GM19099 (cell line): ENCODE results near the gene CDH22.

Source experiments
- POLR2A ChIP-seq: IDR thresholded peaks from 3 replicates; pipeline ENCODE4 v1.6.1; 2011; ENCODE audit warnings: low read depth; ENCODE audit not compliant: insufficient read length; ENCODE audit errors: extremely low read depth

CDH22 gene

GRCh38 chr20:46302106-46302505 is 6.2 kb downstream of the CDH22 start:
- no peak for TF ChIP-seq POLR2A

GRCh38 chr20:46300281-46300680 is 8.0 kb downstream of the CDH22 start:
- TF ChIP-seq POLR2A, result no peak

GRCh38 chr20:46299078-46299477 is 9.2 kb downstream of the CDH22 start:
- no peak for TF ChIP-seq POLR2A

- no peak for TF ChIP-seq POLR2A
Observed at GRCh38 chr20:46298374-46298773, 9.9 kb downstream of the CDH22 start.

- no peak for TF ChIP-seq POLR2A
Observed at GRCh38 chr20:46296526-46297250, 11.6 kb downstream of the CDH22 start.

GRCh38 chr20:46293084-46293483 is 15.2 kb downstream of the CDH22 start:
- no peak for TF ChIP-seq POLR2A

GRCh38 chr20:46291401-46291800 is 16.9 kb downstream of the CDH22 start:
- TF ChIP-seq POLR2A, result no peak

- no peak for TF ChIP-seq POLR2A
Observed at GRCh38 chr20:46289432-46289831, 18.9 kb downstream of the CDH22 start.

- no peak for TF ChIP-seq POLR2A
Observed at GRCh38 chr20:46286977-46287376, 21.3 kb downstream of the CDH22 start.

GRCh38 chr20:46286382-46286781 is 21.9 kb downstream of the CDH22 start:
- TF ChIP-seq POLR2A, result no peak

GRCh38 chr20:46285740-46286139 is 22.6 kb downstream of the CDH22 start:
- TF ChIP-seq POLR2A, result no peak

GRCh38 chr20:46285072-46285471 is 23.2 kb downstream of the CDH22 start:
- TF ChIP-seq POLR2A, result no peak

- TF ChIP-seq POLR2A, result no peak
Observed at GRCh38 chr20:46284040-46284427, 24.3 kb downstream of the CDH22 start.

- no peak for TF ChIP-seq POLR2A
Observed at GRCh38 chr20:46283426-46284039, 24.8 kb downstream of the CDH22 start.

- TF ChIP-seq POLR2A, result no peak
Observed at GRCh38 chr20:46282669-46283068, 25.6 kb downstream of the CDH22 start.

GRCh38 chr20:46279103-46279502 is 29.2 kb downstream of the CDH22 start:
- TF ChIP-seq POLR2A, result no peak
